Loucy (cell line): ENCODE results near the gene RNF130.
A peak's percentile ranks its signal among the peaks of the same experiment; 100 is the strongest.

Experiments used
- H2AFZ ChIP-seq: fragments of 200-600 bp; sonication (generic); 2 replicates; pipeline ENCODE4 v1.6.0; 2016; ENCODE audit warnings: antibody characterized with exemption, mild to moderate bottlenecking, low read length, moderate library complexity
- H3F3A ChIP-seq: fragments of 200-600 bp; 2 replicates; pipeline ENCODE4 v1.6.0; 2016; ENCODE audit warnings: antibody characterized with exemption, low read depth, mild to moderate bottlenecking
- H3K27me3 ChIP-seq: fragments of 200-600 bp; sonication (generic); 2 replicates; pipeline ENCODE4 v1.6.1; 2014; ENCODE audit warnings: low read length, mild to moderate bottlenecking; ENCODE audit not compliant: insufficient read depth, poor library complexity, severe bottlenecking
- H3K36me3 ChIP-seq: fragments of 200-600 bp; sonication (generic); 2 replicates; pipeline ENCODE4 v1.6.1; 2016; ENCODE audit warnings: low read length; ENCODE audit not compliant: insufficient read depth
- H3K4me1 ChIP-seq: fragments of 200-600 bp; sonication (generic); 2 replicates; pipeline ENCODE4 v1.5.1; 2014; ENCODE audit warnings: low read length, mild to moderate bottlenecking; ENCODE audit not compliant: insufficient read depth, poor library complexity, severe bottlenecking
- H3K4me2 ChIP-seq: fragments of 200-600 bp; sonication (generic); 2 replicates; pipeline ENCODE4 v1.6.0; 2014; ENCODE audit warnings: antibody characterized with exemption, low read length, low read depth, mild to moderate bottlenecking; ENCODE audit not compliant: poor library complexity, severe bottlenecking
- H3K4me3 ChIP-seq: fragments of 200-600 bp; sonication (generic); 2 replicates; pipeline ENCODE4 v1.5.1; 2014; ENCODE audit warnings: low read length, mild to moderate bottlenecking, mixed read lengths; ENCODE audit not compliant: poor library complexity, severe bottlenecking
- H3K79me2 ChIP-seq: fragments of 200-600 bp; sonication (generic); 2 replicates; pipeline ENCODE4 v1.6.1; 2014; ENCODE audit warnings: low read length; ENCODE audit not compliant: insufficient read depth
- H3K9ac ChIP-seq: fragments of 200-600 bp; sonication (generic); 2 replicates; pipeline ENCODE4 v1.6.0; 2014; ENCODE audit warnings: mild to moderate bottlenecking, low read depth, low read length, moderate library complexity; ENCODE audit not compliant: poor library complexity, severe bottlenecking
- H3K9me2 ChIP-seq: fragments of 200-600 bp; sonication (generic); replicated peaks from 2 replicates; pipeline ENCODE4 v1.6.1; 2016; ENCODE audit warnings: low read depth, low read length, mixed read lengths
- H3K9me3 ChIP-seq: fragments of 200-600 bp; sonication (generic); 2 replicates; pipeline ENCODE4 v1.6.1; 2014; ENCODE audit warnings: mild to moderate bottlenecking, antibody characterized with exemption, low read length, low read depth; ENCODE audit not compliant: insufficient read depth
- H4K20me1 ChIP-seq: fragments of 200-600 bp; sonication (generic); 2 replicates; pipeline ENCODE4 v1.6.0; 2014; ENCODE audit warnings: antibody characterized with exemption, low read length, mild to moderate bottlenecking; ENCODE audit not compliant: insufficient read depth, poor library complexity, severe bottlenecking
- EZH2phosphoT487 ChIP-seq: fragments of 200-600 bp; IDR thresholded peaks from 2 replicates; pipeline ENCODE4 v1.6.1; 2018; ENCODE audit warnings: antibody characterized with exemption, mild to moderate bottlenecking, moderate library complexity, borderline replicate concordance
- TF ChIP-seq, protein P1 (sequence below): fragments of 200-600 bp; sonication (generic); conservative IDR thresholded peaks from 2 replicates; pipeline ENCODE4 v1.5.1; 2014; ENCODE audit warnings: mild to moderate bottlenecking, antibody characterized with exemption, low read length

Gene RNF130

DNA sequence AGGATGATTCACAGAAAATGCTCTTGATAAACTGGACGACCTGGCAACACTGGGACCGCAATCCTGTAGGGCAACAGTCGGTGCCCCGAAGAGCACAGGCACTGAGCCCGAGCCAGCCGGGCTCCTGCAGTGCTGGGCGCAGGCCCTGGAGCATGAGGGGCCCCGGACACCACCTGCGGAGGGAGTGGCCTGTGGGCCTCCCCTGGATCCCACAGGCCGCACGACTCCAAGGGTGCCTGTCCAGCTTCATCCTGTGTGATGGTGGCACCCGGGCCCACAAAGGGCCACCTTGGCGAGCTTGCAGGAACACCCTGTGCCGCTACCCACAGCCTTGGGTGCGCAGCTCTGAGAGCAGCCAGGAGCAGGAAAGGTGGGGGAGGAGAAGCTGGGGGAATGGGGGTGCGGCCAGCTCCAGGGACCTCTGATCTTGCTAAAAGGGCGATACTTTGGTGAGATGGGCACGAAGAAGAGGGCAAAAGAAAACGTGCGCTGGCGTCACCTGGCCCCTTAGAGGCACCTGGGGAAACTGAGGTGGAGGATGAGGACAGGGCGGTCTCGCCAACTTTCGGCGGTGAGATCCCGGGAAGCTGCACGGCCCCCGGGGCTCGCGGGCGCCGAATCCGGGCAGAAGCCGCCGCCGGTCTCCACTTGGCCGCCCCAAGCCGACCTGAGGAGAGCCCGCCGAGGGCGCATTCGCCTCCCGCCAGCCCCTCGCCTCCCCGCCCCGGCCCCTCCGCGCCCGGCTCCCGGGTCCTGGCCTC, 164.6 kb downstream of the RNF130 start:
- peaks cover 11% of the 10 kb centered on the region for H3K4me1 ChIP-seq
- no peaks in the 10 kb centered on the region for H4K20me1 ChIP-seq
- peak overlapping the region; percentile 65 for H3K9ac ChIP-seq
- TF ChIP-seq, protein P1, sequence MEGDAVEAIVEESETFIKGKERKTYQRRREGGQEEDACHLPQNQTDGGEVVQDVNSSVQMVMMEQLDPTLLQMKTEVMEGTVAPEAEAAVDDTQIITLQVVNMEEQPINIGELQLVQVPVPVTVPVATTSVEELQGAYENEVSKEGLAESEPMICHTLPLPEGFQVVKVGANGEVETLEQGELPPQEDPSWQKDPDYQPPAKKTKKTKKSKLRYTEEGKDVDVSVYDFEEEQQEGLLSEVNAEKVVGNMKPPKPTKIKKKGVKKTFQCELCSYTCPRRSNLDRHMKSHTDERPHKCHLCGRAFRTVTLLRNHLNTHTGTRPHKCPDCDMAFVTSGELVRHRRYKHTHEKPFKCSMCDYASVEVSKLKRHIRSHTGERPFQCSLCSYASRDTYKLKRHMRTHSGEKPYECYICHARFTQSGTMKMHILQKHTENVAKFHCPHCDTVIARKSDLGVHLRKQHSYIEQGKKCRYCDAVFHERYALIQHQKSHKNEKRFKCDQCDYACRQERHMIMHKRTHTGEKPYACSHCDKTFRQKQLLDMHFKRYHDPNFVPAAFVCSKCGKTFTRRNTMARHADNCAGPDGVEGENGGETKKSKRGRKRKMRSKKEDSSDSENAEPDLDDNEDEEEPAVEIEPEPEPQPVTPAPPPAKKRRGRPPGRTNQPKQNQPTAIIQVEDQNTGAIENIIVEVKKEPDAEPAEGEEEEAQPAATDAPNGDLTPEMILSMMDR: no peak
- no peaks in the 10 kb centered on the region for H3K9me3 ChIP-seq
- H3F3A ChIP-seq: no peaks in the 10 kb centered on the region
- no peaks in the 10 kb centered on the region for H3K36me3 ChIP-seq
- H3K4me2 ChIP-seq: peak overlapping the region; percentile 81
- H3K27me3 ChIP-seq: no peaks in the 10 kb centered on the region
- H2AFZ ChIP-seq: peak overlapping the region; percentile 60; the same call in 1 of the 2 replicates
- H3K9me2 ChIP-seq: no peaks in the 10 kb centered on the region
- peaks cover 28% of the 10 kb centered on the region for H3K79me2 ChIP-seq
- peak overlapping the region; percentile 81 for H3K4me3 ChIP-seq

DNA sequence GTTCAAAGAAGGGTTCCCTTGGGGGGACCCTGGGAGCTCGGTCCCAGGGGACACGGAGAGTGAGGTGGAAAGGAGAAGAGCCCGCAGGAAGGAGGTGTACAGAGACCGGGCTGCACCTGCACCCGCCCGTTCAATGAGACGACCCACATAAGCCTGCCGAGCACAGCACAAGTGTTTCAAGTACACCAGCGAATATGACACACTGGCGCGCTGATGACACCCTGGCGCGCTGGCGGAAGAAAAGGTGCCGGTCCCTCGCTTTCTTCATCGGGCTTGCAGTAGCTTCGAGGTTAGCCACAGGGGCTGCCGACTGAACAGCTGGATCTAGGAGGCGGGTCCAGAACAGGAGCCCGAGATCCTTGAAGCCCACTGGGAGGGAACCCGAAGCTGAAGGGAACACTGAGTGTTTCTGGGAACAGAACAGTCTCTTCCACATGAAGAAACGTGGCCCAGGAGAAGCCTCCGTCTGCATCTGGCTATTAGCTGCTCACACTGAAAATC, 165.2 kb downstream of the RNF130 start:
- H3K4me3 ChIP-seq: peak overlapping the region; percentile 81
- peaks cover 11% of the 10 kb centered on the region for H3K4me1 ChIP-seq
- H3K9me3 ChIP-seq: no peaks in the 10 kb centered on the region
- no peaks in the 10 kb centered on the region for H4K20me1 ChIP-seq
- H3K9me2 ChIP-seq: no peaks in the 10 kb centered on the region
- peak overlapping the region; percentile 65 for H3K9ac ChIP-seq
- H3F3A ChIP-seq: no peaks in the 10 kb centered on the region
- H3K27me3 ChIP-seq: no peaks in the 10 kb centered on the region
- H3K4me2 ChIP-seq: peak overlapping the region; percentile 81
- H2AFZ ChIP-seq: no peak overlapping the region
- peaks cover 28% of the 10 kb centered on the region for H3K79me2 ChIP-seq
- H3K36me3 ChIP-seq: no peaks in the 10 kb centered on the region
- TF ChIP-seq EZH2phosphoT487: no peak
- TF ChIP-seq, protein P1: no peak

DNA sequence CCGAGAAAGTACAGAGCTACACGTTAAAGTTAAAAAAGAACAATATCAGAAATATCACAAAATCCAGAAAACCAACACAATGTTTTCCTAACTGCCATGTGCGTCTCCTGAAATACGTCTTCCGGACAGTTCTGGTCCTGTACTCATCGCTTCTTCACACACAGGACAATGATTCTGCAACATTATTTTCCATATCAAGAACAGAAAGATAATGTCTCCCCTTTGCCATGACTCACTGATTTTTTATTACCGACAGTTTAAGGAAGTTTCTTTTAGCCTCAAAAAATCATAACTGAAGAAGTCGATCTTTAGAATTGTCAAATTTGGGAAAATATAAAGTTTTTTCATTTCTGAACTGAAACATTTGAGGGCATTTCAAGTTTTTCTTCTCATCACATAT, 166.4 kb downstream of the RNF130 start:
- Histone ChIP-seq H3K9me3 (no peaks in the 10 kb centered on the region), H3K4me2 (peak overlapping the region; percentile 81), H3K4me3 (peak overlapping the region; percentile 2), H2AFZ (no peak overlapping the region), H3K27me3 (no peaks in the 10 kb centered on the region), H4K20me1 (no peaks in the 10 kb centered on the region), H3F3A (no peaks in the 10 kb centered on the region), H3K9me2 (no peaks in the 10 kb centered on the region), H3K36me3 (no peaks in the 10 kb centered on the region), H3K9ac (no peak overlapping the region), H3K4me1 (peaks cover 11% of the 10 kb centered on the region), H3K79me2 (peaks cover 28% of the 10 kb centered on the region)
- TF ChIP-seq, protein P1: no peak
- TF ChIP-seq EZH2phosphoT487: no peak
